GM18909 (cell line): ENCODE measurements around the gene EMD.
A peak's percentile ranks its signal among the peaks of the same experiment; 100 is the strongest.

ENCODE experiments used
- ATAC-seq: cut with Tn5 transposase; IDR thresholded peaks from one replicate; pipeline ENCODE4 v1.9.1; 2021; ENCODE audit warnings: mild to moderate bottlenecking; ENCODE audit not compliant: unreplicated experiment, poor library complexity

EMD gene

GRCh38 chrX:154411981-154412340, 32.9 kb downstream of the EMD start:
- peak; percentile 52 for ATAC-seq

DNA sequence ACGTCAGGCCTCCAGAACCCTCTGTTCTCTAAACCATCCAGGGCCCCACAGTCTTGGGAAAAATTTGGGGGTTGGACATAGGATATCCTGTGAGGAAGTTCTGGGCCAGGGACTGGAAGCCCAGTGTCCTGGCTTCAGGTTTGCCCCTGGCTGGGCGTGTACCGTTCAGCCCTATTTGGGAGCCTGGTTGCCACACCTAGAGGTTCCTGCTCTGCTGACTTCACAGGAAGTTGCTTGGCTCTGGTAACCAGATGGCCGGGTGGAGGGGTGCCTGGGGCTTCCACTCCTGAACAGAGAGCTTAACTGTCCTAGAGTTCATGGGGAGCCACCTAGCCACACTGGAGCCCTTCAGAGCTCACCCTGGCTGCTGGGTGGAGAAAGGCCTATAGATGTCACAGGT, 33.4 kb downstream of the EMD start:
- ATAC-seq = no peak

DNA sequence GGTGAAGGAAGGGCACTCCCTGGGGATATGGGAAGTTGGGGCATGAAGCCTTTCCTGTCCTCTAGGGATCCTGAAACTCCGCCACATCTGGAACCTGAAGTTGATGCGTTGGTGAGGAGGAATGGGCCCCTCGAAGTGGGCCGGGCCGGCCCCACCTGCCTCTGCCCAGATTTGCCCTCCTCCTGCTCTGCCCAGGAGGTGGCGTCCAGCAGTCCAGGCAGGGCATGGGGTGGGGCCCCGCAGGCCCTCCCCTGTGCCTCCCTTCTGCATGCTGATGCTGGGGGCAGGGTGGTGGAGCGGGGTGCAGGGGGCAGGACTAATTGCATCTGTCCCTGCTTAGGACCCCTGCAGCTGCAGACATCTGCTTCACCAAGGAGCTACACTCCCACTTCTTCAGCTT, 34.0 kb downstream of the EMD start:
- ATAC-seq = no peak

GRCh38 chrX:154417157-154417556, 38.1 kb downstream of the EMD start:
- ATAC-seq = no peak

DNA sequence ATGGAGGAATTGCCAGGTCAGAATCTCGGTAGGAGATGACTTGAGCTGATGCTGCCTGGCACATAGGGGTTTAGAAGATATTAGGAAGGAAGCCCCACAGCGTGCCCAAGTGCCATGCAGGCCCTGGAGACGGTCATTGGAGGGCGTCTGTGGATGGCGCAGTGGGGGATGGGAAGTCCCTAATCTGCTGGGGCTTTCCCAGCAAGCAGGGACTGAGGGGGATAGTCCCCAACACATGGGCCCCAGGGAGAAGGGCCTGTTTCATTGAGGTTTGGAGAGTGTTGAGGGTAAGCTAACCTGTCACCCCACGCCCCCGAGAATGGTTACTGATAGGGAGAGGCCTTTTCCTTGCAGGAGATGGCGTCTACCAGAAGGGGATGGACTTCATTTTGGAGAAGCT, 40.1 kb downstream of the EMD start:
- no peak for ATAC-seq

DNA sequence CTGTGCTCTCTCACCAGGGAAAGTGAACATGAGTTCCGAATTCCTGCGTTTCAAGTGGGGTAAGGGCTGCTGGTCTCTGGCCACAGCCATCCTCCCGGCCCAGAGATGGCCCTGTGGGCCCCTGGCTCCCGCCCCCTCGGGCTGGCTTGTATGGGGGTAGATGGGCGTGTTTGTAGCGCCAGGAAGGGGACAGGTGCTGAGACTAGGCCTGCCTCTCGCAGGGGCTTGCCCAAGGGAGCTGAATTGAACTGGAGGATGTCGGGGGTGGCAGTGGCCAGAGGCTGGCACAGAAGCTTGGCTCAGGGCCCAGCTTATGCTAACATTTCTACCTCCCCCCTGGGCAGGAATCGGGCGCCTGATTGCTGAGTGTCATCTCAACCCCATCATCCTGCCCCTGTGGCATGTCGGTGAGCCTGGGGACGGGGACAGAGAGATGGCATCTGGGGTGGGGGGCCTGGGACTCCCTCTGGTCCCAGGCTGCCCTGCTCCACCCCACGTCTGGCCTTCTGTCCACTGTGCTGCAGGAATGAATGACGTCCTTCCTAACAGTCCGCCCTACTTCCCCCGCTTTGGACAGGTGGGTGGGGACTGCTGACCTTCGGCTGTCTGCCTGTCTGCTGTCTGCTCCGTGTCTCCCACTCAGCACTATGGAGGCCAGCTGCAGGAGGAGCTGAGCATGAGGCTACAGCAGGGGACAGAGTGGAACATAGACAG, 40.8 kb downstream of the EMD start:
- no peak for ATAC-seq

DNA sequence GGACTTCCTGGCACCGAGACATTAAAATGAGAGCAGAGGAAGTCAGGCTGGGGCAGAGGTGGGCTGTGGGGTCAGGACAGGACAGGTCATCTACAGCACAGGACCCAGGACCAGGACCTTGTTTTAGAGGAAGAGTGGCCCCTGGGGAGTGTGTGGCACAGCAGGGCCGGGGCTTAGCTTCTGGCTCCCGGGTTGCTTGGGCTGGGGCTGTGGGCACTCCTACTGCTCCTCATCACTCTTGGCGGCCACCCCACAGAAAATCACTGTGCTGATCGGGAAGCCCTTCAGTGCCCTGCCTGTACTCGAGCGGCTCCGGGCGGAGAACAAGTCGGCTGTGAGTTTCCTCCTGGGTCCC, 41.3 kb downstream of the EMD start:
- ATAC-seq = no peak

DNA sequence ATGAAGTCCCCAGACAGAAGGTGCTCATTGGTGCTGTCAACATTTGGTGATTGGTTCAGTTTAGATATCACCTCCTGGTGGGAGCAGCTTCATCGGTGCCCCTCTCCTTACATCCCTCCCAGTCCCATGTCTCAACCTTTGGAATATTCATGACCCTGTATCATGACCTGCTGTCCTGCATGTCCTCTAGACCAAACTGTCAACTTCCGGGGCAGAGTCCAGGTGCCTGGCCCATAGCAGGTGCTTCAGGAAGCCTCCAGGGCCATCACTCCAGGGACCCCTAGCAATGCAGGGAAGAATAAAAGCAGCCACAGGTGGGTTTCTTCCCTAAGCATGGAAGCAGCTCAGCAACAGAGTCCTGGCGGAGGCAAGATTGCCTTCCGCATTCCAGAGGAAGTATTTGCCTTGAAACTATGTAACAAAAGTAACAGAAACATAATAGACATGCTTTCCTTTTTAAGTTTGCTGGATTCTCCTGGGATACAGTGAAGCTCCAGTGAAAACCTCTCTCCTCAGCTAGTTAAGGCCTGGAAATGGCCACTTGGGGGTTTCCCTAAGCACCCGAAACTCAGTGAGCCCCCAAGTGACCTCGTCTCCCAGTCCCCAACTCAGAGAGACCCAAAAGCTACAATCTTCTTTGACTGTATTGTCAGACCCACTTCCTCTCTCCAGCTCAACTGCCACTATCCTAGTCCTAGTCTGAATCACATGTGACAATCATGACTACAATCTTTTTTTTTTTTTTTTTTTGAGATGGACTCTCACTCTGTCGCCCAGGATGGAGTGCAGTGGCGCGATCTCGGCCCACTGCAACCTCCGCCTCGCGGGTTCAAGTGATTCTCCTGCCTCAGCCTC, 48.0 kb downstream of the EMD start:
- no peak for ATAC-seq

GRCh38 chrX:154428176-154429171, 49.4 kb downstream of the EMD start, which contains the start of gene ATP6AP1:
ATP6AP1 (plus strand) TSS chrX:154428677; CDS start chrX:154428693, 16 bp downstream.
- ATAC-seq = peak; percentile 97

DNA sequence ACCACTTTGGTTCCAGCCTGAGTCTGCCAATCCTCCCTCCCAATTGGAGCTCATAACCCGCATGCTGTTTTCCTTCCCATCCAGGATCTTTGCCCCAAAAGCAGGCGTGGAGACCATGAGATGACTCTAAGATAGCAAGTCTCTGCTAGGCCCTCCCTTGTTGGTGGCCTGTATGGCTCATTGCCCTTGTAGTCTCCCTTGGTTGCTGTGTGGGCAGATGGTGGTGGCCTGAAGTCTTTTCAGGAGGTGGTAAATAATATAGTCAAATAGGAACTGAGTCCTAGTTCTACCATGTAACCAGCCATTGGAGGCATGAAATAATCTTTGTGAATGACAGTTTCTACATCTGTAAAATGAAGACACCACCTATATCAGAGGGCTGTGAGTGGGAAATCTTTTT, 50.6 kb downstream of the EMD start:
- ATAC-seq = no peak

DNA sequence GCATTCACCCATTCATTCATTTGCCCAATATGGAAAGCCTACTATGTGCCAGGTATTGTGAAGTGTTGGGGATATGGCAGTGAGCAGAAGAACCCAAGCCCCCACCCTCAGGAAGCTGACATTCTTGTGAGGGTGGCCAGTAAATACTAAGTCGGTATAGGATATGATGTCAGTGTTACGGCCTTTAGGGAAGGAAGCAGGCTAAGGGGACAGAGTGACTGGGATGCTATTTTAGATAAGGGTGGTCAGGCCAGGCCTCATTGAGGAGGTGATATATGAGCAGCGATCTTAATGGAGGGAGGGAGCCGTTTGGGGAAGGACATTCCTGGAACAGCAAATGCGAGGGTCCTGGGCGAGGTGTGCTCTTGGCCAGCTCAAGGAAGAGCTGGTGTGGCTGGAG, 51.4 kb downstream of the EMD start:
- no peak for ATAC-seq

GRCh38 chrX:154430916-154431315, 51.8 kb downstream of the EMD start:
- ATAC-seq = no peak
